Dermis blood vessel endothelial cell (primary cell): ENCODE data around the gene TOM1. TPM values are rescaled to one million over a fixed set of nuclear protein-coding genes. Genes with fewer than 3 reads are reported as not detected.

ENCODE experiments used
- DNase-seq: peaks from one replicate; pipeline ENCODE4 v3.0.0; 2010
- total RNA-seq: library from RNA; depleted of rRNA; stranded (reverse); fragments of >200 nt; gene quantifications from 2 replicates; pipeline ENCODE4 v1.2.3, GENCODE V29; 2014

TOM1 gene
- total RNA-seq, 1 donor from 2014 or later = 31.8 TPM

DNA sequence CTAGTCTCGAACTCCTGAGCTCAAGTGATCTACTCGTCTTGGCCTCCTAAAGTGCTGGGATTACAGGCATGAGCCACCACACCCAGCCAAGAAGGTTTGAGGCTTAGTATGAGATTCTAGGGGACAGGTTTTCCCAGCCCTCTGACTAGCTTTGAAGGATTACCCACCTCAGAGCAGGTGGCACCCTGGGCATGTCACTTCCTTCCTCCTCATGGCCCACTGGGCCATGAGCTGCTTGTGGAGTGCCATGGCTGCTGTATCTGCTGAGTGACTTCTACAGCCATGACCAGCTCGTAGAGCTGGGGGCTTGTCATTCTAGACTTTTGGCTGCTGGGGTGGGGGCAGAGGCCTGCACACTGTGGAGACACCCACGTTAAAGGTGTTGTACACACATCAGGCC lies 25.1 kb downstream of the TOM1 start:
- no peak for DNase-seq

DNA sequence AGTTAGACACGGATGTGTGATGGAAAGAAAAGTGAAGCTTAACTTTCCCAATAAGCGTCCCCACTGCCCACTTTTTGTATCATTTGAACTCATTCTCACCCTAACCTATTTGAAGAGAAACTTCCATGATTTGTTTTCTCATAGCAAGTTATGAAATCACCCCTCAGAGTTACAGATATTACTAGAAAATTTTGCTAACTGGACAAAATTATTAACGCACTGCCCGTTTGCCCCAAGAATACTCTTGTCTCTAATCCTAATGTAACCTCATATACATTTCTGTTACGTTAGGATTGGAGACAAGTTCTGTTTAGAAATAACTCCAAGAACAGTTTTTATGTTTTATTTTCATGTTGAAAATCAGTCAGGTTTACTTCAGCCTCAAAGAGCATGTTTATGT lies 25.5 kb downstream of the TOM1 start:
- DNase-seq = no peak

DNA sequence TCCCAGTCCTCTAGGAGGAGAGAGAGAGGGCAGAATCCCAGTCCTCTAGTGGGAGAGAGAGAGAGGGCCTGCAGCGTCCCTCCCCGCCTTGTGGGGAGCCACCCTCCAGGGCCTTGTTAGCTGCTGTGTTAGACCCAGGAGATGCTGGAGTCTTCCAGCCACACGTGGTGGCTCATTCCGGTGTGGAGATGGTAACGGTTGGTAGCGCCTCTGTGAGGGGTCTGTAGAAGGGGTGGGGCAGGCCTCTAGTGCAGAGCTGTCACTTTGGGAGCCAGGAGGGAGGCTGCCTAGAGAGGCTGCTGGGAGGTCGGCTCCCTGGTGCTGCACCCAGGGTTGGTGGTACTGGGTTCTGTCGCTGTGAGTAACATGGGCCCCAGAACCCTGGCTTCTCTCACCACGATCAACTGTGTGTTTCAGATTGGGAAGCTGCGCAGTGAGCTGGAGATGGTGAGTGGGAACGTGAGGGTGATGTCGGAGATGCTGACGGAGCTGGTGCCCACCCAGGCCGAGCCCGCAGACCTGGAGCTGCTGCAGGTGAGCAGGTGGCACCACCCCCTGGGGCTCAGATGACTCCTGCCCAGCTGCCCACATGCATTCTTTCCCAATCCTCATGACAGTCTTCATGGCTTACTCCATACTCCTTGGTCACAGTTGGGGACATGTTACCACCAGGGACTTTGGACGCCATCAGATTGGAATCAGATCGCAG lies 27.3 kb downstream of the TOM1 start:
- DNase-seq = no peak

DNA sequence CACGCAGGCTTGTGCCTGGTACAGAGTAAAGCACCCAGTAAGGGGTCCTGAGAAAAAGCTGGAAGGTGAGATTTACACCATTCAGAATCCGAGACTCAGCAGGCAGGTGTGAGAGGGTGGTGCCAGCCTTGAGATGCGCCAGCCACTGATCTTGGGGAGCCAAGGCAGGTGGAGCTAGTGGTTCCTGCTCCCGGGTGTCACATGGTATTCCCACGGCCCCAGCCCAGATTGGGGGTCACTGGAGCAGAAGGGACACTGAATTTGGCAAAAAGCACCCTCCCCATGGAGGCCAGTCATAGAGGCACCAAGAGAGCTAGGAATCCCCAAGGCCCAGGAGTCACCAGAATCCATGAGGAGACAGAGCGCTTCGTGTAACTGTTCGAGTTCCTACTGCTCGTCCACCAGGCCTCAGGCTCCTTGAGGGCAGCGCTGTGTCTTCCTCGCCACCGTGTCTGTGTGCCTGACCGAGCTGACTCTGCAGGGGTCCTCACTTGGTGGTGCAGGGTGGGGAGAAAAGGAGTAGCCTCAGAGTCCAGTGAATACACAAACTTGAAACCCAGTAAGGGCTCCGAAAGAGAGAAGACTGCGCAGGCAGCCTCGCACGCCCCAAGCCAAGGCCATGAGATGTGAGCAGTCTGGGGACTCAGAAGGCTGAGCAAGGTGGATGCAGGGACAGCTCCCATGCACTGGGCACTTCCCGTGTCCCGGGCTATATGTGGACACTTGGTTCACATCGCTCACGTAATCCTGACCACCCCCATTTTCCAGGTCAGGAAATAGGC lies 28.2 kb downstream of the TOM1 start:
- no peak for DNase-seq

DNA sequence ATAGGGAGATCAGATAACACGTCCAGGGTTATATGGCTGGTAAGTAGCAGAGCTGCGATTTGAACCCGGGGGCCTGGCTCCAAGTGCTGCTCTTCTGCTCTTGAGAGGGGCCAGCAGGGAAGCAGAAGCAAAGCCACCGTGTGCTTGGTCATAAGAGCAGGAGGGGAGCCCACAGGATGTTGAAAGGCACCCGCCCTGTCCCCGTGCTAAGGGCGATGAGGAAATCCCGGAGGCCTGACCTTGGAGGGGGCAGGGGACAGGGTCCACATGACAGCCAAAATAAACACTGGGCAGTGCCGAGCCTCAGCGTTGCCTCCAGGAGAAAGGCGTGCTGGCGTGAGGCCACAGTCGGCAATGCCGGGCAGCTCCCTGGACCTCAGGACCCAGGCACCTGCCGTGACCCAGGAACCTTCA lies 28.8 kb downstream of the TOM1 start:
- peak; percentile 40 for DNase-seq

DNA sequence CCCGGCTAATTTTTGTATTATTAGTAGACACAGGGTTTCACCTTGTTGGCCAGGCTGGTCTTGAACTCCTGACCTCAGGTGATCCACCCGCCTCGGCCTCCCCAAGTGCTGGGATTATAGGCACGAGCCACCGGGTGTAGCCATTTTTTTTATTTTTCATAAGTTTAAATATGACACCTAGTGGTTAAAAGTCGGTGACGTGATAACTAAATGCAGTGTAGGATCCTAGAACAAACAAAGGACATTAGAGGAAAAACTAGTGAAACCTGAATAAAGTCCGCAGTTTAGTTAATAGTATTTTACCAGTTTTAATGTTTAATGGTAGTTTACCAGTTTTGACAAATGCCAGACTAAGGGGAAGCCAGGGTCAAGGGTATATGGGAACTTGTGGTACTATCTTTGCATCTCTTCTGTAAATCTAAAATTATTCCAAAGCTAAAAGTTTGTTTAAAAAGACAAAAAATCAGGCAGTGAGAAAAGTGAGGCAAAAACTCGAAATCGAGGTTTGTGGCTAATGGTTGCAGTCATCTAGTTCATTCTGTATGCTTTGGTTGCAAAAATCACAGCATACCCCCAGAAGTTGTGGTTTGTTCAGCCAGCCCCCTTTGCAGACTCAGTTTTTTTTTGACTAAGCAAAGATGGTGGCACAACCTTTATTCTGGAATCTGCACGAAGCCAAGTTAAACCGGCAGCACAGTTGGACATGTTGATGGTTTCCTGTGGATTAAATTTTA lies 29.6 kb downstream of the TOM1 start:
- DNase-seq = peak; percentile 42

DNA sequence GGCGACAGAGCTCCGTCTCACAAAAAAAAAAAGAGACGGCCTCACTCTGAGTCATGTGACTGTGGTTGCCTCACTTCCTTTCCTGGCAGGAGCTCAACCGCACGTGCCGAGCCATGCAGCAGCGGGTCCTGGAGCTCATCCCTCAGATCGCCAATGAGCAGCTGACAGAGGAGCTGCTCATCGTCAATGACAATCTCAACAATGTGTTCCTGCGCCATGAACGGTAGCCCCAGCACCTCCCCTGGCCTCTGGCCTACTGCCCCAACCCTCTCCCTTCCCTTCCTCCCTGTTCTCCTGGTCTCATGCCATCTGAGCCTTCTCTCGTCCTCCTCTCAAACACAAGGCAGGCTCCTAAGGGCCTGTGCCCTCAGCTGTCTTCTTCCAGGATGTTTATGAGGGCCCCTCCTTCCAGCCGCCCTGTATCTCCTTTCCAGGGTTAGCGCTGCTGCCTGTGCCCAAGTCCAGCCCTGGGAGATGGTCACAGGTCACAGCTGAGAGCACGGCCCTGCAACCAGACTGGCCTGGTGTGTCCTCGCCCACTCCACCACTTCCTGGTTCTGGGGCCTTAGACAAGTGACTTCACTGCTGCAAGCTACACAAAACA lies 30.7 kb downstream of the TOM1 start:
- DNase-seq = peak; percentile 87

DNA sequence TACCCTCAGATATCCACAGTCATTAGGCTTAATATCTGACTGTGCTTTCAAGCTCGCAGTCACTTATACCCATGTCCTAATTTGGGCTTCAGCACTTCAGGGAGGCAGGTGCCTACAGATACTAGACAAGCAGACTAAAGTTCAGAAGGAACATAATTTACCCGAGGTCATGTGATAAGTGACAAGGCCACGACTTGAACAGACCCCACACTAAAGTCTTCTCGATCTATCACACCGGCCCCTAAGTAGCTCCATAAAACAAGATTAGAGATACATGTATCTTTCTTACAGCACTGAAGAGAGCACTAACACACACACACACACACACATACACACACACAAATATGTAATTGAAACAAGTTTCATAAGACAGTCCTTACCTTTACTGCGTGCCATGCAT lies 32.6 kb downstream of the TOM1 start:
- DNase-seq = no peak

DNA sequence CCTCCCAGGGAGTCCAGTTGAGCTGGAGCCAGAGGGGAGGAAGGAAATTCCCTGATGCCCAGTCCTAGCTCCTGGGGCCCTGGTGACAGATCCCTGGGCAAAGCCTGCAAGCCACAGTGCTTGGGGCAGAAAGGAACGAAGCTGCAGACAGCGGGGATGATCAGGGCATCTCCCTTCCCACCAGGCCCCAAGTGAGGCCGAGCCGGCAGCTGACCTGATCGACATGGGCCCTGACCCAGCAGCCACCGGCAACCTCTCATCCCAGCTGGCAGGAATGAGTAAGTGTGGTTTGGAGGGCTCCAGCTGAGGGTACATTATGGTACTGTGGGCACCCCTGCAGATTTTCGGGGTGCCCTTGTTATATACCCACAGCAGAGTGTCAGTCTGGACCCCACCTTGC lies 33.5 kb downstream of the TOM1 start:
- DNase-seq = no peak

DNA sequence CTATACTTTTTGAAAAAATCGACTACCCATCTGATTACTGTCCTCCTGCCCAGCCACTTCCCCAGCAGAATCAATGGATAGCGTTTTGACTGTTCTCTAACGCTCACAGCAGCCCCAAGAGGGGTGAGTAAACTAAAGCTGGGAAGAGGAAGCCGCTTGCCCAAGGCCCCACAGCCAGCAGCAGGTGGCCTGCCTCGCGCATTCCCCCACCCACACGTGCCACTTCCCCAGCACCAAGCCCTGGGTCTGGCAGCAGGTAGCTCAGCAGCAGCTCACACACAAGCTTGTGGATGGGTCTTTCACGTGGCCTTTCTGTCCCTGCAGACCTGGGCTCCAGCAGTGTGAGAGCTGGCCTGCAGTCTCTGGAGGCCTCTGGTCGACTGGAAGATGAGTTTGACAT lies 34.3 kb downstream of the TOM1 start:
- DNase-seq = no peak

DNA sequence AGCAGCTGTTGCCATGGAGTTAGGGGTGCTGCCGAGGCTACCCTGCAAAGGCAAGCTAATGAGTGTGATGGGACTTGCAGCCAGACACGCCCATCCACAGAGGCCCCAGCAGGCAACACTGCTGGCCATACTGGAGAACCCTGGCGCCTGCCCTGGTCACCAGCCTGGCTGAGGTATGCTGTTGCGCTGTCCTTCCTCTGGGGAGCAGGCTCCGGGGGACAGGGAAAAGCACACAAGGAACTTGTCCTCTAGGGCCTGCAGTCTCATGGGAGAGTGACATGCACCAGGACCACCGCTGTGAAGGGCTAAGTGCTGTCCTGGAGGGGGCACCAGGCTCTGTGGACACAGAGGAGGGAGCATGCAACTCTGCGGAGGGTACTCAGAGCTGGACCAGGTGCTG lies 35.8 kb downstream of the TOM1 start:
- no peak for DNase-seq

DNA sequence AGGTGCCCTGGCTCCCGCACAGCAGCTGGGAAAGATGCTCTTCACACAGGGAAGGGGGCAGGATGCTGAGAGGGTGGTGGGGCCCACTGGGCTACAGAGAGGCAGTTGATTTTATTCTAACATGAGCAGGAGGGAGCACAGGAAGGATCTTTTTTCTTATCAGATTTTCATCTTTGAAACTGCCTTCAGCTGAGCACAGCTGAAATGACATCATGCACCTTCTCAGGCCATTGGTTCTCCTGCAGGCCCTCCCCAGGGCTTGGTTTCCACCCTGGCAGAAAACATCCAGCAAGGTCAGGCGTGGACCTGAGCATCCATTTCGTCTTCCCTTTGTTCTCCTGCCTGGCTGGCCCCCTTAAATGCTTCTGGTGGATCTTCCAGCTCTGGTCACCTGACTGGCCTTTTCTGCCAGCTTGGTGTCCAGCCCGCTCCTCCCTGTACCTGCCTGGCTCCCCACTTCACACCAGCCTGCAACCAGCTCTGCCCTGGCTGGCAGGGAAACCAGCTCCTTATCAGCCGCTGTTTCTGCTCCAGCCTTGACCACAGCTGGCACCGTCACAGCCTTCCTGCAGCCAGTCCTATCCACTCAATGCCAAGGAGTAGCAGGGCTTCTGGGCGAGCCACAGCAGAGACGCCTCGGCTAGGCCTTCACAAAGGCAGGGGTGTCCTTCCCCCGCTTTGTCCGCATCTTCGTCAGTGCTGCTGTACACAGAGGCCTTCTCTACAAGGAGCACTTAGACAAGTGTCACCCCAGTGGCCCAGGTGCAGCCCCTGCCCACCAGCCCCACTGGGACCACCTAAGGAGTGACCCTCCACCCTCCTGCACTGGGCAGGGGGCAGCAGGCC lies 36.5 kb downstream of the TOM1 start:
- no peak for DNase-seq

DNA sequence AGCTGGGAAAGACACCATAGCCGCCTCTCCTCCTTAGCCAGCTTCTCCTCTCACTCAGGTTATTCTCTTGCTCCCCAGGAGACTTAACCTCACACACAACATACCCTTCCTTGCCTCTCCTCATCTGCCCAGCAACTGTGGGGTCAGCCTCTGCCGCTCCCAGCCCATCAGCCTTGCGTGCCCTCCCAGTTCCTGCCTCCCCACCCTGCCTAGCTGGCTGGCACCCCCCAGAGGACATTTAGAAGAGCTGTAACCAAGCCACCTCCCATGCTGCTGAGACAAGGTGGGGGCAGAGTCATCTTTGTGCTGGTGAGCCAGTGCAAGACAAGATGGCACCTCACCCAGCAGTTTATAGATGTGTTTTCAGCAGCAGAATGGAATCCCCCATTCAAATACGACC lies 38.2 kb downstream of the TOM1 start:
- DNase-seq = peak; percentile 35

DNA sequence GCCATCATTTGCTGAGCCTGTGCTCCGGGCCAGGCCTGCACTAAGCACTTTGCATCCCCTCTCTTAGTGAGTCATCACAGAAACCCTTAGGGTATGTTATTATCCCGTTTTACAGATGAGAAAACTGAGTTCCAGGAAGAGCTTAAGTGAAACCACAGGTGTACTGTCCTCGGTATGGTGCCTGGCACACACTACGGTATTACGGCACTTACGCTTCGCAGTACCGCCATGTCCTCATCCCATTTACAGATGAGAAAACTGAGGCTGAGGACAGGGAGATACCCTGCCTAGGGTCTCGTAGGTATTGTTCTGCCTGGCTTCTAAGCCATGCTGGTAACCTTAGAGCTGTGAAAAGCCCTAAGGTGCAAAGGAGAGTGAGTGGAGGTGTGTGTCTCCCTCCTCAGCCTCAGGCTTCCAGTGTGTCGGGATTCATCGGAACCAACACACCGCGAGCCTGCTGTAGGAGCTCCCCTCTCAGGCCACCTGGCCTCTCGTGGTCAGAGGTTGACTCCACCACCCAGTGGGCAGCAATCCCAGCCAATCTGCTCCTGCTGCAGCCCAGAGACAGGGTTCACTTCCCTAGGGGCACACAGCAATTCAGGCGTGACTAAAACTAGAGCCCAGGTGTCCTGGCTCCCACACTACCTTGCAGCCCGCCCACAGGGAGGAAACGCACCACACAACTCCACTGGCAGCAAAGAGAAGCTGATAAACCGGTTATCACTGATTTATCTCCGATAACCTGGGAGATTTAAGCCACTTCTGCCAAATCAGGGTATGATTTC lies 41.6 kb downstream of the TOM1 start:
- DNase-seq = no peak

DNA sequence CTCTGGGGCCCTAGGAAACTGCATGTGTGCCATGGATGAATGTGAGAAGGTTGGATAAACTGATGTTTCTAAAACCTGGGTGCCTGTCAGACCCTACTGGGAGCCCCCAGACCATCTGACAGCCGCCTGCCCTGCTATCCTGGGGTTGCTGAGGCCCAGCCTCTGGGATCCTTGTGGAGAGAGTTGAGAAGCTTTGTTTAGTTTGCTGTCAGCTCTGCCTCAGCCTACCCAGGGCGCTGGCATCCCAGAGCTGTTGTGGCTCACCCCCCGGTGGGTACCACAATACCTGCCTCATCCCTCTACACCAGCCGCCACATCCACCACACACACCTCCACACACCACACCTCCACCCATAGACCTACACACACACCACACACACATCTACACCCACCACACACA lies 42.7 kb downstream of the TOM1 start:
- no peak for DNase-seq

DNA sequence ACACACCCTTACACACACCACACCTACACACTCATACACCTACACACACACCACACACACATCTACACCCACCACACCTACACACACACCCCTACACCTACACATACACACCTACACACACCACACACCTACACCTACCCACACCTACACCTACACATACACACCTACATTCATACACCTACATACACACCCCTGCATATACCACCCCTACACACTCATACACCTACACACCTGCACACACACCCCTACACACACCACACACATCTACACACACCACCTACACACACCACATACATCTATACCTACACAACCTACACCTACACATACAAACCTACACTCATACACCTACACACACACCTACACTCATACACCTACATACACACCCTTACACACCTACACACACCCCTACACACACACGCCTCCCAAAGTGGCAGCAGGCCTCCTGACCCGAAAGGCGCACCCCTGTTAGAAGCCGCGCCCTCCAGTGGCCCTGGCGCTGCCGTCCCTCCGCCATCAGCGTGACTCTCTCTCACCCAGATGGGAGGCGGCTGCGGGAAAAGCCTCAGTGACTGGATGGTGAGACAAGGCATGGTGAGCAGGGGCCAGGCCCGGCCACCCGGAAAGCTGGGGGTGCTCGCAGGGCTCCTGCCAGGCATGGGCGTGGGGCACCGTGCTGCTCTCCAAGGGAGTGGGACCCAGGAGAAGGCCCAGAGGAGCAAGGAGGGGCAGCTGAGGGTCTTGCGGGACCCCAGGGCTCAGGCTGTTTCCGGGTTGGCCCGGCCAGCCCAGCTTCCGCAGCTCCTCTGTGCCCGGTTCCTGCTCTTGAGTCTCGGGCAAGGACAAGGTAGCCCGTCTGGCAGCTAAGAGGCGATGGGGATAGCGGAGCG lies 44.2 kb downstream of the TOM1 start:
- DNase-seq = no peak

DNA sequence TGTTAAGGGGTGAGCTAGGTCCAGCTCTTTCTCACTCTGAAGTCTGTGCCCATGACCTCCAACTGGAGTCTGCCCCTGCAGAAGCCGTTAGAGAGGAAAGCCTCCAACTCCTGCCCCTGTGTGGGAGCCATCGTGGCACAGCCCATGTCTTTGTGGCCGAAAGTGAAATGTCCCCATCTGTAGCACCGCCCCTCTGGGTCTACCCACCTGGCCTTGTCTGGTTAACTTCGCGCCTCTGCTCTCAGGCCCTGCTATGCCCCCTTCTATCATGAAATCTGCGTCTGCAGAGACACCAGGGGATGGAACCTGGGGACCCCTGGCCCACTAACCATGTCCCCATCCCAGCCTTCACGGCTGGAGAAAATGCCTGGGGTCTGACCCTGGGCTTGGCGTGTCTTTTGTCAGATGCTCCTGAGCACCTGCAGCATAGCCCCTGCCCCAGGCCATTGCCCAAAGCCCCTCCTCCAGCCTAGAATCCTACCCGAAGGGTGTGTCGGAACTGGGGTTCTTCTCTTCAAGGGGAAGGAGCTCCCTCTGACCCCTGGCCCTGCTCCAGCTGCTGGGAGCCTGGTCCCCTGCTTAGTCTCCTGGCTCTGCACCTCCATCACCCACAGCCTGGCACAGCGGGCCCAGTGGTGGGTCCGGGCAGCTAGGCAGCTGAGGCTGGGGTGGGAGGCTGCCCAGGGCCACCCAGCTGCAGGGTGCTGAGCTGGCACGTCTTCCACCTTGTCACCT lies 45.4 kb downstream of the TOM1 start:
- DNase-seq = no peak

DNA sequence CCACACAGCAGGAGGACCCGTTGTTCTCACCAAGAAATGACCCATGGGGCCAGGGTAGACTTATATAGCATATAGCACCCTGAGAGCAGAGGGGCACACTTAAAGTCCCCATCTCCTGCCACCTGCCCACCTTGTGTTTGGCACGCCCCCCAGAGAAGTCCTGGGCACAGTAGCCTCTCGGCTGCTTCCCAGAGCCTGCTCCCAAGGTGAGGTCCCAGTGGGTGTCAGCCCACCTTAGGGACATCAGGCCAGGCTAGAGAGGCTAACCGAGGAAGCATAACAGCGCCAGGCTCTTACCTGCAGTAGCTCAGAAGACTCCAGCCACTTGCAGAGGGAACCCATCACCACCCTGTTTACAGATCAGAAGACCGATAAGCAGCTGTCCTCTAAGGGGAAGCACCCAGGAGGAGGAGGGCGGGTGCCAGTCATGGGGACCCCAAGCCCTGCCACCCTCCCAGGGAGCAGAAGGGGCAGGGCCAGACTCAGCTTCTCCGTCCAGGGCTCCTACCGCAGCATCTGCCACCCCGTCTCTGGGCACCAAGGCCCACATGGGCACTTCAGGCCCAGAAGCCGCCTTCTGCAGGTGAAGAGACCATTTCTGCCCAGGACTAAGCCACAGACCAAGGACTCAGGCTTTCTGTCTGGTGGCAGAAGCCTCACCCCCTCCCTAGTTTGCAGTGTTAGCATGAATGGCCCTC lies 46.3 kb downstream of the TOM1 start:
- DNase-seq = no peak

DNA sequence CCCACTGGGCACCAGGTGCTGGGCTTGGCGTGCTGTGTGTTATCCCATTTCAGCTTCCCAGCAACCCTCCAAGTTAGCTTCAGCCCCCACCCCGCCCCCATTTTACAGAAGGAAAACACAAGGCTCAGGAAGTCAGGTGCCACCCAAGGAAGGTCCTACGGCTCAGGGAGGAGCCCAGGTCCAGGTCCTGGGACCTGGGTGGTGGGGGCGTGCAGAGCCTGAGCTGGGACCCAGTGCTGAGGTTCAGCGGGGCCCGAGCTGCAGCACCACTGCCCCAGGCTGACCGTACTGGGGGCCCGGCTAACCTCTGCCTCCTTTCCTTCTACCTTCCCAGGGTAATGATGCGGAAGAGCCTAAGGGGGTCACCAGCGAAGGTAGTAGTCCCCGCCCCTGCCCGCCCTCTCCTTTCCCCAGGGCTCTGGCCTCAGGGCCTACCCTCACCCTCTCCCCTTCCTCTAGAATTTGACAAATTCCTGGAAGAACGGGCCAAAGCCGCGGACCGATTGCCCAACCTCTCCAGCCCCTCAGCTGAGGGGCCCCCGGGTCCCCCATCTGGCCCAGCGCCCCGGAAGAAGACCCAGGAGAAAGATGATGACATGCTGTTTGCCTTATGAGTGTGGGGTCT lies 47.0 kb downstream of the TOM1 start:
- no peak for DNase-seq
